KG1 (cell line): ENCODE measurements around the gene AMH.
A peak's percentile ranks its signal among the peaks of the same experiment; 100 is the strongest.

ENCODE experiments used
- DNase-seq: peaks from one replicate; lab custom pipeline; 2025; lab: John Stamatoyannopoulos, UW

AMH gene

DNA sequence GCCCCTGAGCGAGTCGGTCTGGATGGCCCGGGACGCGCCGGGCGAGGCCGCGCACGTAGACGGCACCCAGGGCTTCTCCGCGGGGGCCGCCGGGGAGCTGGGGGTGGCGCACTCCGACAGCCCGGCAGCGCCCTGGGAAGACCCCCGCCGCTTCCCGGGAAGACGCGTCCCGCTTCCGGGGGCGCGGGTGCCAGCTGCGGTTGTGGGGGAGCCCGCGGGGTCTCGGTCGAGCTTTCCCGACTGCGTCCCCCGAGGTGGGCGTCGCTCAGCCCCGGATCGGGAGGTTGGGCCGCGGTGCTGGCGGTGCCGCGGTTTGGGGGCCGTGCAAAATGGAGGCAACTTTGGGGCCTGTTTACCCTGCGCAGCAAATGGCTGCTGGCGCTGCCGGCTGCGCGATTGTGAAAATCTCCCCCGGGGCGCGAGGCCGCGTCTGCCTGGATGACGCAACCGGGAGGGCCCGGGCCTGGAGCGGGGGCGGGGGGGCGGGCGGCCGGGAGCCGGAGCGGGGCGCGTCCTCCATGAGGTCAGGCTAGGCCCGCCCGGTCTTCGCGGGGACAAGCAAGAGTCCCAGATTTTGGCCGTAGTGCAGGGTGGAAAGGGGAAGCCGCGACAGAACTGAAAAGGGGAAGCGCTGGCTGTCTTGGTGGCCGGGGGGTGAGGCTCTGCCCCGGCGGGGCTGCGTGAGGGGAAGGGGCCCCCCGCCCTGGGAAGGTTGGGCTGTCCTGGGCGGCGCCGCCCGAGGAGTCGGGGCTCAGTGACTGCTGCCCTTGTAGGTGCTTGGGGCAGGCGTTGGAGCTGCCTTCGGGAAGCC is 21.5 kb downstream of the AMH start:
- DNase-seq: peak; percentile 20

DNA sequence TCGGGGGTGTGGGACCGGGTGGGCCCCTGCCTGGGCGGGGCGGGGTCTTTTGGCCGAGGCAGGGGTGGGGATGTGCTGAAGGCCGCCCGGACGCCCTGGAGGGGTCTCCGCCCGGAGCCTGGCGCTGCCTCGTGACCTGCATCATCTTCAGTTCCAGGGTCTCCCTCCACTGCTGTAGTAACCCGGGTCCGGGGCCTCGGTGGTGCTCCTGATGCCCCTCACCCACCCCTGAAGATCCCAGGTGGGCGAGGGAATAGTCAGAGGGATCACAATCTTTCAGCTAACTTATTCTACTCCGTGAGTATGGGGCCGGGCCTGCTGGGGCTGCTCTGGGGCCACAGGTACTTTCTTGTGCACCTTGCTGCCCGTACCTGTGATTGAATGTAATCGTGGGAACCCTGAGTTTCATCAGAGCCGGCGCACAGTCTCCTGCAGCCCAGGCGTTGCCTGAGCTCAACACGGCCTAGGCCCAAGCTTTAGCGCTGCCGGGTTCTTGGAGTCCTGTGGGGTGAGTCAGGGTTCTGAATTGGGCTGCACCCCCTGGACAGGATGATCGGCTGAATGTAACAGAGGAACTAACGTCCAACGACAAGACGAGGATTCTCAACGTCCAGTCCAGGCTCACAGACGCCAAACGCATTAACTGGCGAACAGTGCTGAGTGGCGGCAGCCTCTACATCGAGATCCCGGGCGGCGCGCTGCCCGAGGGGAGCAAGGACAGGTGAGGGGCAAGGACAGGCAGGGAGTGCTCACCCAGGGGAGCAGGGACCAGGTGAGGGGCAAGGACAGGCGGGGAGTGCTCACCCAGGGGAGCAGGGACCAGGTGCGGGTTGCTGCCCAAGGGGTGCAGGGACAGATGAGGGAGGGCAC is 22.3 kb downstream of the AMH start:
- no peak for DNase-seq

DNA sequence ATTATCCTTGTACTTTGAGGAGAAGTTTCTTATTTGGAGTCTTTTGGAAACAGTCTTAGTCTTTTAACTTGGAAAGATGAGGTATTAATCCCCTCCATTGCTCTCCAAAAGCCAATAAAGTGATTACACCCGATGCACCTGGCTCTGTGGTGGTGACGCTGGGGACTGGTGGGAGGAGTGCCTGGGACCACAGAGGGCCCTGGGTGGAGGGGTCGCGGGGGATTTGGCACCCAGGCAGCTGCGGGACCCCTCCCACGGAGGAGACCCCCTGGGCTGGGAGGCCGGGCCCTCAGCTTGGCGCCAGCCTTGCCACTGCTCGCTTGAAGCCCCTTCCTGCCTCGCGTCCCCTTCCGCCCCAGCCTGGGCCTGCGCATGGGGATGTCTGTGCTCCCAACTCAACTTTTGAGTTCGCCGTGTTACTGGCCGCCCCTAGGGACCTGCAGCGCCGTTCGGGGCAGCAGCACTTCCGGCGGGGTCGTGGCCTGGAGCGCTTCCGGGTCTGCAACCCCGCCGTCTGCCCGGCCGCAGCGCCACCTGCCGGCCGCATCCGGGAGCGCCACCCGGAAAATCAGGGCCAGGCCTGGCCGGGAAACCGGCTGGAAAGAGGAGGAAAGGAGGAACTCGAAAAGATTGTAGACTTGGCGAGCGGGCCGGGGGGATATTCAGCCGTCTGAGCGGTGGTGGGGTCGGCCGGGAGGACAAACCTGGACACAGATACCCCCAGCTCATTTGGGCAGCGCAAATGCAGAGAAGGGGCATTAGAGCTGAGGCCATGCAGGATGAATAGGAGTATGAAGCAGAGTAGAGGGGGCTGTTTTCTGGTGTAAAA is 24.4 kb downstream of the AMH start:
- DNase-seq: no peak

DNA sequence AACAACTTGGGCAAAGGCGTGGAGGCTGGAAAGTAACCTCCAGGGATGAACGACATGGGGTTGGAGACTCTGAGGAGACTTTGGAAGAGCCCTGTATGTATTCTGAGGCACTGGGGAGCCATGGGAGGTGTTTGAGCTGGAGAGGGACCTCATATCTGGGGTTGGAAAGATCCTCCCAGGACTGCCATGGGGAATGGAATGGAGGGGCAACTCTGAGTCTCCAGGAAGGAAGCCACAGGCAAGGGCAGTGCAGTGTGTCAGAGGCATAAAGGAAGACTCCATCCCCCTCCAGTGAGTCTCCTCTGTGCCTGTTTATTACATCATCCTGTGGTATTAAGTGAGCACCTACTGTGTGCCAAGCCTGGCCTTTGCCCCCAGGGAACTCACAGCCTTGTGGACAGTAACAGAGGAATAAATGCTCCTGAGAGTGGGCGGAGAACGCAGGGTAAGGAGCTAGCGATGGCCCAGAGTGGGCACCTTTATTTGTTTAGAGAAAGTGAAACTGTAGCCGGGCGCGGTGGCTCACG is 25.1 kb downstream of the AMH start:
- no peak for DNase-seq

DNA sequence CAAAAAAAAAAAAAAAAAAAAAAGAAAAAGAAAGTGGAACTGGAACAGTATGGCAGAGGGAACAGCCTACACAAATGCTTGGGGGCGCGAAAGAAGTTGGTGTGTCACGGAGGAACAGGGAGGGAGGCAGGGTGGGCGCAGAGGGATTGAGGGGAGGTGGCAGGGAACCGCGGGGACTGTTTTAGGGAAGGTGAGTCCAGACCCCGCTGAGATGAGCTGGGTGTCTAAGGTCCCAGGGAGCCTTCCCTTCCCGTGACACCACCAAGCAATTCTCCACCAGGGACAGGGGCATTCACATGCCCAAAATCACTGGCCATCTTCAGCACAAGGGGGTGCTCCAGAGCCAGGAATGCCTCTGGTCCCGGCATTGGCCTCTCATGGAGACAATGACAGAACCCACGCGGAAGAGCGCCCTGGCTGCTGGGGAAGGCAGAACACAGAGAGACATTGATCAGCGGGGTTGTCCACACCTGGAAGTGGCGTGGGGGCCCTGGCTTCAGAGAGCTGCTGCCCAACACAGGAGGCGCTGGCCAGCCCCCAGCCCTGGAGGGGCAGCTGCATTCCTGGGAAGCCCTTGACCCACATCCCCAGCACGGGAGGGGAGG is 25.9 kb downstream of the AMH start:
- DNase-seq: no peak

DNA sequence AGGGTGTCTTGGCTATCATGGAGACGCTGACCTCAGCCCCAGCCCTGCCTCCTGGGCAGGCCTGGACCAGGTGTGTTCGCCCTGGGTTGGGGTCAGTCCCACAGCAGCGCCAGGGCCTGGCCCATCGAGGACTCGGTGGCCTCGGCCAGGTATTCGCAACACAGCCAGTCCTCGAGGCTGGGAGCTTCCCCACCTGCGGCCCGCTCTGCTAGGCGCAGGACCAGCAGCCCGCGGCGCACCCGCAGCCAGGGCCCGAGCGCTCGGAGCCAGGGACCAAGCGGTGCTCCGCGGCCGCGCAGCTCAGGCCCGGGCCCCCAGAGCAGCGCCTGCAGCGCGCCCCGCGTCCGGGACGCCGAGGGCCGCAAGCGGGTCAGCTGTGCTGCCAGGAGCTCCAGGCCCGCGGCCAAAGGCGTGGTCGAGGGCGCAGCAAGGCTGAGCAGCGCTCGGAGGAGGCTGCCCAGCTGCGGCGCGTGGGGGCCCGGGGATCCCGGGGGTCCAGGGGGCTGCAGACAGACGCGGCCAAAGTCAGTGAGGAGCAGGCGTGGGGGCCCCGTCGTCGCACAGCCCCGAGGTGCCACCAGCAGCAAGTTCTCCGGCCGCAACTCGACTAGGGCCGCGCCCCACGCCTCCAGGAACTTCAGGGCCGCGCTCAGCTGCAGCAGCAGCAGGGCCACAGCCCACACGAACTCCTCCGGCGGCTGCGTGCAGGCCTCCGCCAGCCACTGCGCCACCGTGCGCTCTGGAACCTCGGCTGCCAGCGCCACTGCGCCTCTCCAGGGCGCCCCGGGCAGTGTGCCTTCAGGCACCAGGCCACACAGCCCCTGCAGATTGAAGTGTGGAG is 26.7 kb downstream of the AMH start:
- no peak for DNase-seq

DNA sequence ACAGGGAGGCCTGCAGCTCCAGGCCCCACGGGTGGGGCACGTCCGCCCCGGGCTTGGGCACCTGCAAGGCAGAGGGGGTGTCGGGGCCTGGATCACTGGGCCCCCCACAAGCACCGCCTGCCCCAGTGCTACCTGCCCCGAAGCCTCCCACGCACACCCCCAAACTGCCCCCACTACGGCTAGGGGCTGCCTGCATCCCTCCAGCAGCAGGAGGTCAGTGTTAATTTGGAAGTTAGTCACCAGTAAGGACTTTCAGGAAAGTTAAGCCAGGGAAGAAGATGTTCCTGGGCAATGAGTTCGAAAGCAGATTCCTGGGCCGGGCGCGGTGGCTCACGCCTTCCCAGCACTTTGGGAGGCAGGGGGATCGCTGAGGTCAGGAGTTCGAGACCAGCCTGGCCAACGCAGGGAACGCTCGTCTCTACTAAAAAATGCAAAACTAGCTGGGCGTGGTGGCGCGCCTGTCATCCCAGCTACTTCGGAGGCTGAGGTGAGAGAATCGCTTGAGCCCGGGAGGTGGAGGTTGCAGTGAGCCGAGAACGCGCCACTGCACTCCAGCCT is 27.4 kb downstream of the AMH start:
- no peak for DNase-seq

DNA sequence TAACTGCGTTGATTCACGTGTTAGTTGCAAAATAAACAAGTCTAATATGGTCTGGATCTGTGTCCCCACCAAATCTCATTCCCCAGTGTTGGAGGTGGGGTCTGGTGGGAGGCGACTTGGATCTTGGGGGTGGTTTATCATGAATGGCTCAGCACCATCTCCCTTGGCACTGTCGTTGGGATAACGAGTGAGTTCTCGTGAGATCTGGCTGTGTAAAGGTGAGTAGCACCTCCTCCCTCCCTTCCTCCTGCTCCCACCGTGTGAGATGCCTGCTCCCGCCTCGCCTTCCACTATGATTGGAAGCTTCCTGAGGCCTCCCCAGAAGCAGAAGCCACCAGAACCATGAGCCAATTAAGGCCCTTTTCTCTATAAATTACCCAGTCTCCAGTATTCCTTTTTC is 28.0 kb downstream of the AMH start:
- no peak for DNase-seq

DNA sequence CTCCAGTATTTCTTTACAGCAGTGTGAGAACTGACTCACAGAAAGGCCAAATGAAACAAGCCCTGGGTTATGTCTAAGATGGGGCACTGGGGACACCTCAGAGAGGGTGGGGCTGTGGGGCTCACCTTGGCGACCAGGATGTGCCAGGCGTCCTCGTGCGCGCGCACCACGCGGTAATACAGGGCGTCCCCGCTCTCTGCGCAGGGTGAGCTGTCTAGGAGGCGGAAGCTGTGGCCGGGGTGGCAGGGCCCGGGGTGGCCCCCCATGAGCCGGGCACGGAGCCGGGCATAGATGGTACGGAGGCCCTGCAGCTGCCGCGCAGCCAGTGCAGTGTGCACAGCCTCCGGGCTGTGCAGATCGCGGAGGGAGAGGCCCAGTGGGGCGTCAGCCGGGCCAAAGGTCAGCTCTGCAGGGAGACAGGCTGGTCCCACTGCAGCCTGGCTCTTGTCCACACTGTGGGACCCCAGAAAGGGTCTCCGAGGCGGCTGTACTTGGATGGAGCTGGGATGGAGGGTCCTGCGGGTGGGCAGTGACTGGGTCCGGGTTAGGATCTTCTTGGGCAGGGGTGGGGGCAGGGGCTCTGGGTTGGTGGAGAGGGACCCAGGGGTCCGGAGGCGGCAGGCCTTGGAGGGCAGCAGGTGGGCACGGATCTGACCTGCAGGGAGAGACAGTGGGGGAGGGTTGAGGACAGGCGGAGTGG is 29.5 kb downstream of the AMH start:
- DNase-seq: no peak

DNA sequence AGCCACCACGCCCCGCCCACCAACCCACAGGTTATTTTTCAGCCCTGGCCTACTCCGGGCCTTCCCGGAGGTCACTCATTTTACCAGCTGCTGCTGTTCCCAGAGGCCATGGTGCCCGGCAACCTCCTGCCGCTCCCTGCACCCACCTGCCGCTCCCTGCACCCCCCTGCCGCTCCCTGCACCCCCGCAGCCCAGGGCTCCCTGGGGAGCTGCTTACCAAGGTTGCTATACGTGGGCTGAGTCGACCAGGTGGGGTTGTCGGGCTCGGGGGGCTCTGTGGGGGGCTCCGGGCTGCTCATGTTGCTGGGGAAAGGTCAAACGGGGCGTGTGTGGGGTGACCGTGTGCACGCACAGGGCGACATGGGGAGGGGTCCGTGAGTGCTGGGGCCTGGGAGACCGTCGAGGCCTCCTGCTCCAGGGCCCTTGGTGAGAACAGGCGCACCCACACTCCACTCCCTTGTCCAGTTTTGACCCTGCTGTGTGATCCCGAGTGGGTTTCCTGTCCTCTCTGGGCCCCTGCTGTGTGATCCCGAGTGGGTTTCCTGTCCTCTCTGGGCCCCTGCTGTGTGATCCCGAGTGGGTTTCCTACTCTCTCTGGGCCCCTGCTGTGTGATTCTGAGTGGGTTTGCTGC is 31.6 kb downstream of the AMH start:
- no peak for DNase-seq

DNA sequence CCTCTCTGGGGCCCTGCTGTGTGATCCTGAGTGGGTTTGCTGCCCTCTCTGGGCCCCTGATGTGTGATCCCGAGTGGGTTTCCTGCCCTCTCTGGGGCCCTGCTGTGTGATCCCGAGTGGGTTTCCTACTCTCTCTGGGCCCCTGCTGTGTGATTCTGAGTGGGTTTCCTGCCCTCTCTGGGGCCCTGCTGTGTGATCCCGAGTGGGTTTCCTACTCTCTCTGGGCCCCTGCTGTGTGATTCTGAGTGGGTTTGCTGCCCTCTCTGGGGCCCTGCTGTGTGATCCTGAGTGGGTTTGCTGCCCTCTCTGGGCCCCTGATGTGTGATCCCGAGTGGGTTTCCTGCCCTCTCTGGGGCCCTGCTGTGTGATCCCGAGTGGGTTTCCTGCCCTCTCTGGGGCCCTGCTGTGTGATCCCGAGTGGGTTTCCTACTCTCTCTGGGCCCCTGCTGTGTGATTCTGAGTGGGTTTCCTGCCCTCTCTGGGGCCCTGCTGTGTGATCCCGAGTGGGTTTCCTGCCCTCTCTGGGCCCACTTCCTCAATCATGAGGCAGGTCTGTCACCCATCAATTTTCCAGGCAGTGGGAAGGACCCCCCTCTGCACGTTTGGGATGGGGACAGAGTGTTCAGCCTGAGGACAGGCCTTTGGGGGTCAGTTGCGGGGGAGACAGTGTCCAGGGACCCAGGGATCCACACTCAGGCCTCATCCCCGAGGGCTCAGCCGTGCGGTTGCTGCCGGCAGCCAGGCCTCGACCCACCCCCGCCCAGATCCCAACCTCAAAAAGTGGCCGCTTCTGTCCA is 32.3 kb downstream of the AMH start:
- DNase-seq: peak; percentile 54

DNA sequence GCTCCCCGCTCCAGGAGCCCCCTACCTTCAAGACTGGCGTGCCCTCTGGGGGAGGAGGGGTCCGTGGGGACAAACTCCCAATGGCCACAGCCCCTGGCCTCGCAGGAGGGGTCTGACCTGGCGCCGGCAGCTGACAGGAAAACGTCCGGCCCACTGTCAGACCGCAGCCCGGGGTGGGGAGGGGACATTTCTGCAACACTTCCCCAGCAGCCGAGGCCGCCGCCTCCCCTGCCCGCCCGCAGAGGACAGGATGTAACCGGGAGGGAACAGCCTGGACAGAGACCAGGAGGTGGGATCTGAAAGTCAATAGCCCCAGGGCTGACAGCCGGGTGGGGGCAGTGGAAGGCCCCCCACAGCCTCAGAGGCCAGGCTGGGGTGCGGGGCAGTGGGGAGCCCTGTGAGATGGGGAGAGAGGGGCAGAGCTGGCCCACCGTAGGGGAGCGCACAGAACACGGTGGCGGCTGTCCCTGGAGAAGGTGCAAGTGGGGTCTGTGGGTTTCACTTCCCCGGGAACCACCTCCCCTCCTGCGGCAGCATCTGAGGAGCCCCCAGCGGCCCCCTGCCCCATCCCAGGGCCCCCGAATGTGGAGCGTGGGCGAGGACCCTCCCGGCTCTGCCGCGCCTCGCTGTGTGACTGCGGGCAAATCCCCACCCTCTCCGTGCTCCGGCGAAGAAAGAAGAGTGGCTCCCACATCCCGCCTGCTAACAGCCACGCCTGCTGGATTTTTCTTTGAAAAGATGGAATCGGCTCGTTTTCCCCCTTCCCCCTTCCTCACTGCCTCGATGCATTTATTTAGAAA is 33.1 kb downstream of the AMH start, which contains the start of gene PEAK3:
Gene PEAK3, minus strand, starts transcription at position 114 of the 800 bp plus-strand sequence. CDS start 1,244 bp downstream, outside the sequence.
- peak; percentile 54 for DNase-seq

DNA sequence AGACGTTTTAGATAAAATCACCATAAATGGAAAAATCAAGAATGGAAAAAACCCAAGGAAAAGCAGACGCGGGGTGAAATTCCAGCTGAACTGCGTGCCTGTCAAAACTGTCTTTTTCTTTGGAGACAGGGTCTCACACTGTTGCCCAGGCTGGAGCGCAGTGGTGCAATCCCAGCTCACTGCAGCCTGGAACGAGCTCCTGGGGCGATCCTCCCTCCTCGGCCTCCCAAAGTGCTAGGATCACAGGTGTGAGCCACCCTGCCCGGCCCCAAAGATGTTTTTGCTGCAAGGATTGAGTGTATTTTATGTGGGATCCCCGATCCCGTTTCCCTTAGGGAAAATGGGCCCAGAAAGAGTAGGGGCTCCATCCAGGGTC is 33.7 kb downstream of the AMH start:
- no peak for DNase-seq

DNA sequence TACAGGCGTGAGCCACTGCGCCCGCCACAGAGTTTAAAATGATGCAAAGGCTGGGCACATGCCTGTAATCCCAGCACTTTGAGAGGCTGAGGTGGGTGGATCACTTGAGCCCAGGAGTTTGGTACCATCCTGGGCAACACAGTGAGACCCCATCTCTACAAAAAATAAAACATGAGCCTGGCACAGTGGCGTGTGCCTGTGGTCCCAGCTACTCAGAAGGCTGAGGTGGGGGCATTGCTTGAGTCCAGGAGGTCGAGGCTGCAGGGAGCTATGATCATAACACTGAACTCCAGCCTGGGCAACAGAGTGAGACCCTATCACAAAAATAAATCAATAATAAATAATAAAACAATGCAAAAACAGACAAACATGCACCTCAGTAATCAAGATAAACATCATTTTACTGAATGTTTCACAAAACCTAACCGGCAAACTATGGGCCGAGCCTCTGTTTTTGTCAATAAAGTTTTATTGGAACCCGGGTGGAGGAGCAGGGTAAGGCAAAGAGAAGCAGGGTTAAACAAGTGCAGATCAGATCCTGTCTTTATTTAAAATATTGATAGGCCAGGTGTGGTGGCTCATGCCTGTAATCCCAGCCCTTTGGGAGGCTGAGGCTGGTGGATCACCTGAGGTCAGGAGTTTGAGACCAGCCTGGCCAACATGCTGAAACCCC is 34.8 kb downstream of the AMH start:
- DNase-seq: no peak

DNA sequence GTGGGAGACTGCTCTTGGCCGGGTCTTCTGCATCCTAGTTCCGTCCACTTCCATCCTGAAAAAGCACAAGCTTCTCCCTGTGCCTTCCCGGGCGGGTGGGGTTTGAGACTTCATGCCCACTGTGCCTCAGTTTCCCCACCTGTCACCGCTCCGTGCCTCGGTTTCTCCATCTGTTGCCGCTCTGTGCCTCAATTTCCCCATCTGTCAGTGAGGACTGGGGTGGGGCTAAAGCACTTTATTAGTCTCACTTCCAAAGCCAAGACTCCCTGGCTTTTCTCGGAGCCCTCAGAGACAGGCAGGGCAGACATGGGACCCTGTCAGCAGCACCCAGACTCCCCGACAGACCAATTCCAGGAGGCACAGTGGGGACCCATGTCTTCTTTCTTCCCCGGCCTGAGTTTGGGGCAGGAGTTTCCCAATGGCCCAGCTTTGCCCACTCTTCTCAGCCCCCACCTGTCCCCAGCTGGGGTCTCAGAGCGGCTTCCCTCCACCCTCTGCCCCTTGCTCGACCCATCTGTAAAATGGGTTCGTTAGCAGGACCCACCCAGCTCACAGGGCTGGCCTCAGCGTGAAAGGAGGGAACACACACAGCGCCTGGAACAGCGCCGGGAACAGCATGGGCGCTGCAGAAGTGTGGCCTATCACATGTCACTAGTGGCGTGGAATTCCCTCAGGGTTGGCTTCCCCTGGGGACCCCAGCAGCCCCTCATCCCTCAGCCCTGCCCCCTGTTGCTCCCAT is 37.4 kb downstream of the AMH start:
- no peak for DNase-seq
